Loucy (cell line): ENCODE measurements around the gene PARP14.
"Not testable (repeated sequence)": the region's sequence is repeated elsewhere in the genome, so short reads cannot be mapped to it uniquely, and the experiment has no call there.

Source experiments
- H2AFZ ChIP-seq: fragments of 200-600 bp; sonication (generic); 2 replicates; pipeline ENCODE4 v1.6.0; 2016; ENCODE audit warnings: antibody characterized with exemption, mild to moderate bottlenecking, low read length, moderate library complexity
- H3F3A ChIP-seq: fragments of 200-600 bp; 2 replicates; pipeline ENCODE4 v1.6.0; 2016; ENCODE audit warnings: antibody characterized with exemption, low read depth, mild to moderate bottlenecking
- H3K27me3 ChIP-seq: fragments of 200-600 bp; sonication (generic); 2 replicates; pipeline ENCODE4 v1.6.1; 2014; ENCODE audit warnings: low read length, mild to moderate bottlenecking; ENCODE audit not compliant: insufficient read depth, poor library complexity, severe bottlenecking
- H3K36me3 ChIP-seq: fragments of 200-600 bp; sonication (generic); 2 replicates; pipeline ENCODE4 v1.6.1; 2016; ENCODE audit warnings: low read length; ENCODE audit not compliant: insufficient read depth
- H3K4me1 ChIP-seq: fragments of 200-600 bp; sonication (generic); 2 replicates; pipeline ENCODE4 v1.5.1; 2014; ENCODE audit warnings: low read length, mild to moderate bottlenecking; ENCODE audit not compliant: insufficient read depth, poor library complexity, severe bottlenecking
- H3K4me2 ChIP-seq: fragments of 200-600 bp; sonication (generic); 2 replicates; pipeline ENCODE4 v1.6.0; 2014; ENCODE audit warnings: antibody characterized with exemption, low read length, low read depth, mild to moderate bottlenecking; ENCODE audit not compliant: poor library complexity, severe bottlenecking
- H3K4me3 ChIP-seq: fragments of 200-600 bp; sonication (generic); 2 replicates; pipeline ENCODE4 v1.5.1; 2014; ENCODE audit warnings: low read length, mild to moderate bottlenecking, mixed read lengths; ENCODE audit not compliant: poor library complexity, severe bottlenecking
- H3K79me2 ChIP-seq: fragments of 200-600 bp; sonication (generic); 2 replicates; pipeline ENCODE4 v1.6.1; 2014; ENCODE audit warnings: low read length; ENCODE audit not compliant: insufficient read depth
- H3K9ac ChIP-seq: fragments of 200-600 bp; sonication (generic); 2 replicates; pipeline ENCODE4 v1.6.0; 2014; ENCODE audit warnings: mild to moderate bottlenecking, low read depth, low read length, moderate library complexity; ENCODE audit not compliant: poor library complexity, severe bottlenecking
- H3K9me2 ChIP-seq: fragments of 200-600 bp; sonication (generic); replicated peaks from 2 replicates; pipeline ENCODE4 v1.6.1; 2016; ENCODE audit warnings: low read depth, low read length, mixed read lengths
- H3K9me3 ChIP-seq: fragments of 200-600 bp; sonication (generic); 2 replicates; pipeline ENCODE4 v1.6.1; 2014; ENCODE audit warnings: mild to moderate bottlenecking, antibody characterized with exemption, low read length, low read depth; ENCODE audit not compliant: insufficient read depth
- H4K20me1 ChIP-seq: fragments of 200-600 bp; sonication (generic); 2 replicates; pipeline ENCODE4 v1.6.0; 2014; ENCODE audit warnings: antibody characterized with exemption, low read length, mild to moderate bottlenecking; ENCODE audit not compliant: insufficient read depth, poor library complexity, severe bottlenecking
- CTCF ChIP-seq: fragments of 200-600 bp; sonication (generic); conservative IDR thresholded peaks from 2 replicates; pipeline ENCODE4 v1.5.1; 2014; ENCODE audit warnings: mild to moderate bottlenecking, antibody characterized with exemption, low read length
- EZH2phosphoT487 ChIP-seq: fragments of 200-600 bp; IDR thresholded peaks from 2 replicates; pipeline ENCODE4 v1.6.1; 2018; ENCODE audit warnings: antibody characterized with exemption, mild to moderate bottlenecking, moderate library complexity, borderline replicate concordance

The PARP14 gene

GRCh38 chr3:122640437-122640999 is 40.1 kb upstream of the PARP14 start:
- H3F3A ChIP-seq = no peaks in the 10 kb centered on the region

GRCh38 chr3:122642935-122643334 is 37.7 kb upstream of the PARP14 start:
- no peaks in the 10 kb centered on the region for H3K79me2 ChIP-seq
- H3K4me2 ChIP-seq = no peak overlapping the region

More at GRCh38 chr3:122640437-122640999, 40.1 kb upstream of the PARP14 start:
- no peaks in the 10 kb centered on the region for H4K20me1 ChIP-seq
- no peaks in the 10 kb centered on the region for H3K36me3 ChIP-seq
- H3K4me2 ChIP-seq = no peak overlapping the region
- no peaks in the 10 kb centered on the region for H3K9me2 ChIP-seq
- no peak overlapping the region for H2AFZ ChIP-seq
- TF ChIP-seq CTCF = no peak
- TF ChIP-seq EZH2phosphoT487 = no peak
- no peaks in the 10 kb centered on the region for H3K4me1 ChIP-seq
- no peak overlapping the region for H3K4me3 ChIP-seq
- H3K9me3 ChIP-seq = no peaks in the 10 kb centered on the region
- no peaks in the 10 kb centered on the region for H3K27me3 ChIP-seq
- H3K9ac ChIP-seq = no peak overlapping the region
- no peaks in the 10 kb centered on the region for H3K79me2 ChIP-seq

GRCh38 chr3:122646146-122646988 is 34.3 kb upstream of the PARP14 start:
- Histone ChIP-seq H3K36me3 (no peaks in the 10 kb centered on the region), H3K9ac (no peak overlapping the region), H4K20me1 (no peaks in the 10 kb centered on the region), H3K4me2 (no peak overlapping the region), H3K9me2 (no peaks in the 10 kb centered on the region), H3K79me2 (no peaks in the 10 kb centered on the region), H2AFZ (no peak overlapping the region), H3K9me3 (no peaks in the 10 kb centered on the region), H3K4me1 (no peaks in the 10 kb centered on the region), H3F3A (no peaks in the 10 kb centered on the region), H3K27me3 (no peaks in the 10 kb centered on the region), H3K4me3 (no peak overlapping the region)
- TF ChIP-seq EZH2phosphoT487 (no peak), CTCF (no peak)

More at GRCh38 chr3:122642935-122643334, 37.7 kb upstream of the PARP14 start:
- Histone ChIP-seq H2AFZ (no peak overlapping the region), H3K36me3 (no peaks in the 10 kb centered on the region), H3K9me2 (no peaks in the 10 kb centered on the region), H4K20me1 (no peaks in the 10 kb centered on the region), H3K4me3 (no peak overlapping the region), H3K9me3 (no peaks in the 10 kb centered on the region), H3F3A (no peaks in the 10 kb centered on the region), H3K4me1 (no peaks in the 10 kb centered on the region), H3K9ac (no peak overlapping the region), H3K27me3 (no peaks in the 10 kb centered on the region)
- TF ChIP-seq CTCF (no peak), EZH2phosphoT487 (no peak)

- H3F3A ChIP-seq, H4K20me1 ChIP-seq, H3K79me2 ChIP-seq, H3K4me3 ChIP-seq, H3K9me3 ChIP-seq, H3K27me3 ChIP-seq, H3K36me3 ChIP-seq, H3K4me2 ChIP-seq, H3K4me1 ChIP-seq, H3K9me2 ChIP-seq, H3K9ac ChIP-seq, H2AFZ ChIP-seq: not testable (repeated sequence)
These were observed 29.3 kb upstream of the PARP14 start for GRCh38 chr3:122651233-122651907.

- H2AFZ ChIP-seq, H3K79me2 ChIP-seq, H3K36me3 ChIP-seq, H3K9me3 ChIP-seq, H3K4me3 ChIP-seq, H4K20me1 ChIP-seq, H3F3A ChIP-seq, H3K9ac ChIP-seq, H3K27me3 ChIP-seq, H3K4me2 ChIP-seq, H3K4me1 ChIP-seq, H3K9me2 ChIP-seq: not testable (repeated sequence)
These were observed 28.7 kb upstream of the PARP14 start for GRCh38 chr3:122651962-122652361.
